H1 (cell line): Measurements from ENCODE around the gene HS6ST2. TPM values are rescaled to one million over a fixed set of nuclear protein-coding genes. Genes with fewer than 3 reads are reported as not detected.

Experiments
- CTCF ChIA-PET: fragments of 300-600 bp; sonication (Branson Sonifier 250); formaldehyde crosslinking; loops from one replicate; lab custom pipeline; 2021; ENCODE audit not compliant: partially characterized antibody; lab: Charles Lee
- POLR2A ChIA-PET: fragments of 300-600 bp; sonication (Branson Sonifier 250); formaldehyde crosslinking; loops from one replicate; lab custom pipeline; 2021; ENCODE audit warnings: inconsistent platforms; ENCODE audit not compliant: partially characterized antibody; lab: Charles Lee
- DNase-seq, 2 experiments: peaks; one replicate each; pipeline versions ENCODE4 v3.0.0 to v3.0.0-alpha.2; 2010 to 2022; ENCODE audit warnings: low spot score in 2 of 2, low read depth in 1 of 2, mixed read lengths in 1 of 2
- FAIRE-seq: peaks from 2 replicates; lab custom pipeline; 2011; peaks lifted over from hg19 to GRCh38; lab: Jason Lieb, UNC
- H2AFZ ChIP-seq: 2 replicates; pipeline ENCODE4 v1.8.1; 2012; ENCODE audit warnings: low read length, inconsistent platforms
- H2AK5ac ChIP-seq: 2 replicates; pipeline ENCODE4 v1.6.1; 2013; ENCODE audit warnings: low read depth, low read length
- H2BK120ac ChIP-seq: replicated peaks from 2 replicates; pipeline ENCODE3; 2013; ENCODE audit warnings: low read depth, low read length, inconsistent platforms
- H2BK12ac ChIP-seq: 2 replicates; pipeline ENCODE4 v1.6.1; 2013; ENCODE audit warnings: low read depth, low read length
- H2BK15ac ChIP-seq: 2 replicates; pipeline ENCODE4 v1.6.1; 2013; ENCODE audit warnings: low read length
- H2BK20ac ChIP-seq: 2 replicates; pipeline ENCODE4 v1.6.1; 2013; ENCODE audit warnings: low read length
- H2BK5ac ChIP-seq: 2 replicates; pipeline ENCODE4 v1.6.1; 2013; ENCODE audit warnings: low read depth, low read length
- H3K14ac ChIP-seq: 2 replicates; pipeline ENCODE4 v1.6.1; 2013; ENCODE audit warnings: inconsistent platforms; ENCODE audit not compliant: insufficient read length
- H3K18ac ChIP-seq: 2 replicates; pipeline ENCODE4 v1.6.1; 2013; ENCODE audit warnings: low read length; ENCODE audit errors: extremely low read depth
- H3K23ac ChIP-seq: 2 replicates; pipeline ENCODE4 v1.6.1; 2013; ENCODE audit warnings: inconsistent platforms; ENCODE audit not compliant: insufficient read length
- H3K23me2 ChIP-seq: 2 replicates; pipeline ENCODE4 v1.6.1; 2013; ENCODE audit warnings: low read depth, low read length
- H3K27ac ChIP-seq: 2 replicates; pipeline ENCODE4 v1.6.1; 2011; ENCODE audit warnings: low read depth, low read length, inconsistent platforms
- H3K27me3 ChIP-seq, 4 experiments: replicated peaks in 1 of 4; 1 replicate in 1 of 4; 2 replicates in 3 of 4; pipeline versions ENCODE4 v1.6.1 to v1.8.1; 2011 to 2013; ENCODE audit warnings: low read length in 3 of 4, mild to moderate bottlenecking in 3 of 4, inconsistent platforms in 2 of 4, mixed read lengths in 2 of 4, moderate library complexity in 1 of 4; ENCODE audit not compliant: control insufficient read depth in 3 of 4, insufficient read depth in 3 of 4; ENCODE audit errors: extremely low read depth in 1 of 4
- H3K36me3 ChIP-seq, 4 experiments: 2 replicates each; pipeline versions ENCODE4 v1.6.1 to v1.8.1; 2011 to 2013; ENCODE audit warnings: mild to moderate bottlenecking in 4 of 4, low read length in 3 of 4, moderate library complexity in 2 of 4, control low read depth in 1 of 4, inconsistent platforms in 1 of 4; ENCODE audit not compliant: insufficient read depth in 4 of 4, control insufficient read depth in 2 of 4
- H3K4ac ChIP-seq: replicated peaks from 2 replicates; pipeline ENCODE3; 2013; ENCODE audit warnings: low read length, low read depth, mixed read lengths, inconsistent platforms; ENCODE audit not compliant: insufficient read length
- H3K4me1 ChIP-seq, 4 experiments: replicated peaks in 1 of 4; 1 replicate in 1 of 4; 2 replicates in 3 of 4; pipeline versions ENCODE4 v1.6.1 to v1.8.1; 2011 to 2013; ENCODE audit warnings: low read length in 3 of 4, inconsistent platforms in 2 of 4, mixed read lengths in 1 of 4; ENCODE audit not compliant: insufficient read depth in 4 of 4, control insufficient read depth in 3 of 4
- H3K4me2 ChIP-seq, 2 experiments: 2 replicates each; pipeline versions ENCODE4 v1.6.1 to v1.8.1; 2011 to 2013; ENCODE audit warnings: low read depth in 2 of 2, low read length in 2 of 2, control low read depth in 1 of 2, inconsistent platforms in 1 of 2, mild to moderate bottlenecking in 1 of 2; ENCODE audit not compliant: insufficient read depth in 1 of 2
- H3K4me3 ChIP-seq, 4 experiments: fragments of 200-600, 300-600 bp in 1 of 4; sonication (generic), shearing (Covaris generic), sonication (Bioruptor Twin) in 1 of 4; 2 replicates each; pipeline versions ENCODE4 v1.5.1 to v1.8.1; 2011 to 2016; ENCODE audit warnings: low read length in 4 of 4, low read depth in 3 of 4, control low read depth in 2 of 4, inconsistent platforms in 2 of 4, mild to moderate bottlenecking in 2 of 4, mixed read lengths in 1 of 4, moderate library complexity in 1 of 4; ENCODE audit not compliant: insufficient read depth in 2 of 4; ENCODE audit errors: extremely low read depth in 1 of 4
- H3K56ac ChIP-seq: replicated peaks from 2 replicates; pipeline ENCODE3; 2013; ENCODE audit warnings: low read depth, mild to moderate bottlenecking, mixed read lengths, low read length, inconsistent platforms; ENCODE audit not compliant: insufficient read length
- H3K79me1 ChIP-seq: 2 replicates; pipeline ENCODE4 v1.6.1; 2013; ENCODE audit warnings: low read depth, low read length, control low read depth
- H3K79me2 ChIP-seq, 2 experiments: 2 replicates each; pipeline versions ENCODE4 v1.6.1 to v1.8.1; 2012 to 2013; ENCODE audit warnings: low read length in 2 of 2, mild to moderate bottlenecking in 2 of 2, inconsistent platforms in 1 of 2; ENCODE audit not compliant: insufficient read depth in 2 of 2, control insufficient read depth in 1 of 2
- H3K9ac ChIP-seq, 4 experiments: replicated peaks in 1 of 4; 1 replicate in 1 of 4; 2 replicates in 3 of 4; pipeline versions ENCODE4 v1.6.1 to v1.8.1; 2011 to 2013; ENCODE audit warnings: low read depth in 3 of 4, low read length in 3 of 4, control low read depth in 2 of 4, mild to moderate bottlenecking in 2 of 4, moderate library complexity in 2 of 4, inconsistent platforms in 1 of 4; ENCODE audit errors: extremely low read depth in 1 of 4
- H3K9me3 ChIP-seq, 2 experiments: 2 replicates each; pipeline versions ENCODE4 v1.6.1 to v1.8.1; 2012 to 2013; ENCODE audit warnings: mild to moderate bottlenecking in 2 of 2, moderate library complexity in 2 of 2, control low read depth in 1 of 2, inconsistent platforms in 1 of 2, low read depth in 1 of 2, low read length in 1 of 2, mixed read lengths in 1 of 2; ENCODE audit not compliant: insufficient read depth in 2 of 2
- H4K20me1 ChIP-seq, 2 experiments: replicated peaks in 1 of 2; 2 replicates each; pipeline versions ENCODE3 to v1.8.1; 2011 to 2013; ENCODE audit warnings: inconsistent platforms in 2 of 2, low read length in 2 of 2, mild to moderate bottlenecking in 1 of 2; ENCODE audit not compliant: insufficient read depth in 2 of 2, control insufficient read depth in 1 of 2
- H4K5ac ChIP-seq: 2 replicates; pipeline ENCODE4 v1.6.1; 2013; ENCODE audit warnings: low read length, low read depth, mixed read lengths, inconsistent platforms; ENCODE audit not compliant: insufficient read length
- H4K8ac ChIP-seq: 2 replicates; pipeline ENCODE4 v1.8.0; 2013; ENCODE audit warnings: mild to moderate bottlenecking, moderate library complexity, low read length, inconsistent platforms; ENCODE audit not compliant: insufficient read depth; ENCODE audit errors: extremely low read depth
- H4K91ac ChIP-seq: replicated peaks from 2 replicates; pipeline ENCODE3; 2013; ENCODE audit warnings: low read length, mixed read lengths, inconsistent platforms; ENCODE audit not compliant: insufficient read length
- CEBPB ChIP-seq: IDR thresholded peaks from 2 replicates; pipeline ENCODE4 v1.6.1; 2012; ENCODE audit warnings: low read depth, low read length
- CTCF ChIP-seq, 3 experiments: IDR thresholded peaks; 1 replicate in 2 of 3; 2 replicates in 1 of 3; pipeline versions ENCODE4 v1.5.1 to v1.6.1; 2011; ENCODE audit warnings: low read length in 3 of 3, mild to moderate bottlenecking in 3 of 3, inconsistent platforms in 2 of 3, low read depth in 1 of 3, moderate library complexity in 1 of 3; ENCODE audit not compliant: insufficient read depth in 1 of 3; ENCODE audit errors: control extremely low read depth in 1 of 3
- WGBS, 2 experiments: shearing (Covaris generic) in 1 of 2; methylation state at CpG; one replicate each; pipeline versions ENCODE4 v1.1.6 to v1.1.7; 2013 to 2015; ENCODE audit warnings: low lambda C conversion rate in 2 of 2, mixed read lengths in 2 of 2, inconsistent platforms in 1 of 2, low coverage in 1 of 2, missing lambda C conversion rate in 1 of 2; ENCODE audit not compliant: insufficient replicate concordance in 2 of 2, insufficient coverage in 1 of 2, insufficient read length in 1 of 2; ENCODE audit errors: extremely low coverage in 1 of 2, missing lambda C conversion rate in 1 of 2; 5-methylcytosine and 5-hydroxymethylcytosine counted together
- polyA plus RNA-seq, 7 experiments: library from polyadenylated mRNA; depleted of rRNA in 3 of 7; stranded (reverse) in 5 of 7; unstranded in 2 of 7; fragments of >200 nt in 5 of 7; fragments of 200-250 nt in 2 of 7; gene quantifications; 1 replicate in 5 of 7; 2 replicates in 1 of 7; 4 replicates in 1 of 7; pipeline versions ENCODE4 v1.2.1 to v1.2.3, GENCODE V29; 2011 to 2013; ENCODE audit warnings: missing spikeins in 2 of 7, mixed read lengths in 2 of 7
- total RNA-seq: library from RNA; stranded (reverse); fragmentation: NEBNext Ultra II Directional; extraction: Animal tissue kit (Norgen Biotek cat#: 25700); gene quantifications from 2 replicates; pipeline ENCODE4 v1.2.1, GENCODE V29; 2021

The HS6ST2 gene
- total and polyA plus RNA-seq, 2 of the 8 experiments (the other 6 are each of a cell fraction or from before 2014, with no cell fraction given): 3.9 TPM

GRCh38 chrX:132710656-132711155, 247.7 kb downstream of the HS6ST2 start:
- Histone ChIP-seq H2AK5ac (no peak overlapping the region), H3K56ac (no peak overlapping the region), H3K79me1 (no peaks in the 10 kb centered on the region), H4K20me1 (no peaks in the 10 kb centered on the region), H3K9me3 (no peaks in the 10 kb centered on the region), H3K18ac (no peak overlapping the region), H2BK5ac (no peak overlapping the region), H2BK120ac (no peak overlapping the region), H2AFZ (no peak overlapping the region), H4K5ac (no peak overlapping the region), H3K4me3 (no peak overlapping the region), H2BK20ac (no peak overlapping the region), H3K4me1 (no peaks in the 10 kb centered on the region), H2BK12ac (no peak overlapping the region), H3K27me3 (no peaks in the 10 kb centered on the region), H3K9ac (no peak overlapping the region), H3K36me3 (no peaks in the 10 kb centered on the region), H4K8ac (no peak overlapping the region), H3K4ac (no peak overlapping the region), H3K79me2 (no peaks in the 10 kb centered on the region), H3K23ac (no peak overlapping the region), H4K91ac (no peak overlapping the region), H3K4me2 (no peak overlapping the region), H2BK15ac (no peak overlapping the region), H3K14ac (no peak overlapping the region), H3K27ac (no peak overlapping the region), H3K23me2 (no peaks in the 10 kb centered on the region)
- no peak for TF ChIP-seq CEBPB
- TF ChIP-seq CTCF (IDR thresholded peaks at IDR 0.05; ENCODE audit: control extremely low read depth in 1 of 3, insufficient read depth in 1 of 3, low read depth in 1 of 3, low read length in 3 of 3): no peak
- POLR2A ChIA-PET: no interaction called here
- peak; percentile 63 for FAIRE-seq
- CTCF ChIA-PET: interaction anchor here (1.1 to 4.2 kb wide), 3 partner anchors 12 to 96 kb away, joined by 3 to 16 read pairs (median 5); no protein-coding TSS in a partner anchor
- 75% methylated on average over 1 of the region's 1 CpG; no CpG with 5 or more reads in 1 of the 2 experiments for WGBS, 2 experiments
- DNase-seq: no peak
